ENCODE data around the gene LAMP1.

DNA sequence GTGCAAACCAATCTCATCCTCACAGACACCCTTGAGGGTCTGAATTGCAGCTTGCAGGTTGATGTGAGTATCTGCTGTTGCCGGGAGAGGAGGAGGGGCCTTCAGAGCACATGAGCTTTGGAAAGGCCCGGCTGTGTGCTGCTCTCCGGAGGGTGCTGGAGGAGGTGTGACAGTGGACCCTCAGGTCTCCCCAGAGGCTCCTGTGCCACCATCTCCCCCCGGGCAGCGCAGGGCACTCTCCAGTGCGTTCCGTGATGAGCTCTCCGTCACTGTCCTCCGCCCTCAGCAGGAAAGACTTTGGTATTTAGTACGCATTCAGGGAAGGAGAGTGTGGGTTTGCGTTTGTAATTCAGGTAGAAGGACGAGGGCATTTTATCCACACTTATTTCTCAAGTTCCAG is 20.0 kb downstream of the LAMP1 start:
- TF ChIP-seq EP300 (IDR thresholded peaks at IDR 0.05; ENCODE audit: borderline replicate concordance in 1 of 2, low read depth in 1 of 2, low read length in 1 of 2) (no peak), CTCF (IDR thresholded peaks at IDR 0.05) (no peak), RFX5 (IDR thresholded peaks at IDR 0.05; ENCODE audit: low read length) (no peak), POLR2AphosphoS5 (IDR thresholded peaks at IDR 0.05; ENCODE audit: low read depth, low read length) (no peak), RAD21 (IDR thresholded peaks at IDR 0.05; ENCODE audit: low read length) (no peak), RCOR1 (IDR thresholded peaks at IDR 0.05; ENCODE audit: low read length) (no peak), MXI1 (IDR thresholded peaks at IDR 0.05; ENCODE audit: low read depth, low read length) (no peak), GABPA (IDR thresholded peaks at IDR 0.05; ENCODE audit: low read depth) (no peak), GATA2 (CRISPR knock-in tag; IDR thresholded peaks at IDR 0.05) (no peak), TEAD4 (IDR thresholded peaks at IDR 0.05; ENCODE audit: borderline replicate concordance, insufficient read depth) (no peak)
- TF ChIP-seq, protein P1, sequence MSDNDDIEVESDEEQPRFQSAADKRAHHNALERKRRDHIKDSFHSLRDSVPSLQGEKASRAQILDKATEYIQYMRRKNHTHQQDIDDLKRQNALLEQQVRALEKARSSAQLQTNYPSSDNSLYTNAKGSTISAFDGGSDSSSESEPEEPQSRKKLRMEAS (IDR thresholded peaks at IDR 0.05; ENCODE audit: low read depth) = no peak
- TF ChIP-seq, protein P2, sequence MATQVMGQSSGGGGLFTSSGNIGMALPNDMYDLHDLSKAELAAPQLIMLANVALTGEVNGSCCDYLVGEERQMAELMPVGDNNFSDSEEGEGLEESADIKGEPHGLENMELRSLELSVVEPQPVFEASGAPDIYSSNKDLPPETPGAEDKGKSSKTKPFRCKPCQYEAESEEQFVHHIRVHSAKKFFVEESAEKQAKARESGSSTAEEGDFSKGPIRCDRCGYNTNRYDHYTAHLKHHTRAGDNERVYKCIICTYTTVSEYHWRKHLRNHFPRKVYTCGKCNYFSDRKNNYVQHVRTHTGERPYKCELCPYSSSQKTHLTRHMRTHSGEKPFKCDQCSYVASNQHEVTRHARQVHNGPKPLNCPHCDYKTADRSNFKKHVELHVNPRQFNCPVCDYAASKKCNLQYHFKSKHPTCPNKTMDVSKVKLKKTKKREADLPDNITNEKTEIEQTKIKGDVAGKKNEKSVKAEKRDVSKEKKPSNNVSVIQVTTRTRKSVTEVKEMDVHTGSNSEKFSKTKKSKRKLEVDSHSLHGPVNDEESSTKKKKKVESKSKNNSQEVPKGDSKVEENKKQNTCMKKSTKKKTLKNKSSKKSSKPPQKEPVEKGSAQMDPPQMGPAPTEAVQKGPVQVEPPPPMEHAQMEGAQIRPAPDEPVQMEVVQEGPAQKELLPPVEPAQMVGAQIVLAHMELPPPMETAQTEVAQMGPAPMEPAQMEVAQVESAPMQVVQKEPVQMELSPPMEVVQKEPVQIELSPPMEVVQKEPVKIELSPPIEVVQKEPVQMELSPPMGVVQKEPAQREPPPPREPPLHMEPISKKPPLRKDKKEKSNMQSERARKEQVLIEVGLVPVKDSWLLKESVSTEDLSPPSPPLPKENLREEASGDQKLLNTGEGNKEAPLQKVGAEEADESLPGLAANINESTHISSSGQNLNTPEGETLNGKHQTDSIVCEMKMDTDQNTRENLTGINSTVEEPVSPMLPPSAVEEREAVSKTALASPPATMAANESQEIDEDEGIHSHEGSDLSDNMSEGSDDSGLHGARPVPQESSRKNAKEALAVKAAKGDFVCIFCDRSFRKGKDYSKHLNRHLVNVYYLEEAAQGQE (IDR thresholded peaks at IDR 0.05; ENCODE audit: low read depth, low read length) = no peak
